Lung microvascular endothelial cell (primary cell): ENCODE results near the gene CDK5RAP1. TPM values are rescaled to one million over a fixed set of nuclear protein-coding genes. Genes with fewer than 3 reads are reported as not detected.

ENCODE experiments used
- DNase-seq, 2 donors: peaks; one replicate each; pipeline versions ENCODE4 v3.0.0 to v3.0.0-alpha.2; 2010; ENCODE audit warnings: low read depth in 2 of 2
- total RNA-seq: library from RNA; depleted of rRNA; stranded (reverse); fragments of >200 nt; gene quantifications from 2 replicates; pipeline ENCODE4 v1.2.1, GENCODE V29; 2014

Gene CDK5RAP1
- total RNA-seq, 1 donor from 2014 or later: 17.7 TPM

DNA sequence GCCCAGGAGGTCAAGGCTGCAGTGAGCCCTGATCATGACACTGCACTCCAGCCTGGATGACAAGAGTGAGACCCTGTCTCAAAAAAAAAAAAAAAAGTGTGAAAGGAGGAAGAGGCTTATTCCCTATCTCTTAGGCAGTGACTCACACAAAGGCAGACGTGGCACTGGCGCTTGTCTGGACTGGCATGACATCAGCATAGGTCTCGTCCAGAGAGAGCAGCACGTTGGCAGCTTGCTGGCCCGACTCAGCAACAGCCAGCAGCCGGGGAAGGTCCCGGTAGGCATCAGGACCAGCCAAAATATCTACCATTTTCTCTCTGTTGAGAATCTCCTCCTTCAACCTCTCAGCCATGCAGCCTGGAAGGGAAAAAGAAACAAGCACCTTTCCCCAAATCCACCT, 14.1 kb downstream of the CDK5RAP1 start:
- DNase-seq: peak; percentile 8 to 61

DNA sequence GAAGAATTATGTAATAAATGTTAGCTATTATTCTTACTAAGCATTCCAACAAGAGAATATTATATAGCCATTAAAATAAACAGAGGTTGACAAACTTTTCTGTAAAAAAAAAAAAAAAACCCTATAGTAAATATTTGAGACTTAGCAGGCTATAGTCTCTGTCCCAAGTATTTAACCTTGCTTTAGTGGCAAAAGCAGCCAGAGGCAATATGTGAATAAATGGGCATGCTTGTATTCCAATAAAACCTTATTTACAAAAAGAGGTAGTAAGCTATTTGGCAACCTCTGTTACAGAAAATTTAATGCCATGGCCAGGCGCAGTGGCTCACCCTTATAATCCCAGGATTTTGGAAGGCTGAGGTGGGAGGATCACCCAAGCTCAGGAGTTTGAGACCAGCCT, 14.6 kb downstream of the CDK5RAP1 start:
- no peak for DNase-seq

DNA sequence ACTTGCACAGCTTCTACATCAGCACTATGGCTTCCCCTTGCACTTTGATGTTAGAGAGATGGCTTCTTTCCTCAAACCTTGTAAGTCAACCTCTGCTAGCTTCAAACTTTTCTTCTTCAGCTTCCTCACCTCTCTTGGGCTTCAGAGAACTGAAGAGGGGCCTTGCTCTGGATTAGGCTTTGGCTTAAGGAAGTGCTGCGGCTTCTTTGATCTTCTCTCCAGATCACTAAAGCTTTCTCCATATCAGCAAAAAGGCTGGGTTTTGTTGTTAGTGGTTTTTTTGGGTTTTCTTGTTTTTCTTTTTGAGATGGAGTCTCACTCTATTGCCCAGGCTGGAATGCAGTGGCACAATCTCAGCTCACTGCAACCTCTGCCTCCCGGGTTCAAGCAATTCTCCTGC, 24.0 kb downstream of the CDK5RAP1 start:
- DNase-seq: no peak

DNA sequence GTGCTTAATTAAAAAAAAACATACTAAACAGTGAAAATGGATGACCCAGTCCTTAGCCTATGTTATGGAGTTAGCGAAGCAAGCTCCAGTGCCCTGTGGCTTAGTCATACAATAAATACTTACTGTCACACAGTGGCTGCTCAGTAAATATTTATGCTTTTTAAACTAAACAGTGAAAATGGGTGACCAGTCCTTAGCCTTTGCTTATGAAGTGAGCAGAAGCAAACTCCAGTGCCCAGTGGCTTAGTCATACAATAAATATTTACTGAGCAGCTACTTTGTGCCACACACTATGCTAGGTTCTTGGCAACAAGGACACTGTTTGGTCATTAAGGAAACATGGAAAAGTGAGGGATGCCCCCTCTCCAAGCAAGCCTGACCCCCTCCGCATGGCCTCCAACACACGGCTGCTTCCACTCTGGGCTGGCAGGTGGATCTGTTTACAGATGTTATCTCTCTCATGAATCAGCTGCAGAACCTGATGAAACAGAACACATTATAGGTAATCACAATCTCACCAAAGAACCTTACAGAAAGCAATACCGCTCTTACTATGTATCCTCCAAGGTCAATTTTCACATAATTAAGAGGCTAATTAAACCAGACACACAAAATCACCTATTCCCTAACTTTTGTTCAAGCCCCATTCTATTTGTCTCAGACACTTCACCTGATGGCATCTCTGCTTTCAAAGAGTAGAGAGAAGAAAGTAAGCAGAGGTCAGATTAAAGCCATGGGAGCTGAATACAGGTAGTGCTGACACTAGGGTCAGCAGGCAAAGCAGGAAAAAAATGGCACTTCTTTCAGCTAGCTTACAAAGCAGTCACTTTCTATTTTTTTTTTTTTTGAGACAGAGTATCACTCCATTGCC, 27.3 kb downstream of the CDK5RAP1 start:
- peak in 1 of 2 donors; percentile 20 for DNase-seq

DNA sequence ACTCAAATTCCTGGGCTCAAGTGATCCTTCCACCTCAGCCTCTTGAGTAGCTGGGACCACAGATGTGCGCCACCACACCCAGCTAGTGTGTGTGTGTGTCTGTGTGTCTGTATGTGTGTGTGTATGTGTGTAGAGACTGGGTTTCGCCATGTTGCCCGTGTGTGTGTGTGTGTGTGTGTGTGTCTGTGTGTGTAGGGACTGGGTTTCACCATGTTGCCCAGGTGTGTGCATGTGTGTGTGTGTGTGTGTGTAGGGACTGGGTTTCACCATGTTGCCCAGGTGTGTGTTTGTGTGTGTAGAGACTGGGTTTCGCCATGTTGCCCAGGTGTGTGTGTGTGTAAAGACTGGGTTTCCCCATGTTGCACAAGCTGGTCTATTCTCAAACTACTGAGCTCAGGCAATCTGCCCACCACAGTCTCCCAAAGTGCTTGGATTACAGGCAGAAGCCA, 28.3 kb downstream of the CDK5RAP1 start:
- DNase-seq: no peak

DNA sequence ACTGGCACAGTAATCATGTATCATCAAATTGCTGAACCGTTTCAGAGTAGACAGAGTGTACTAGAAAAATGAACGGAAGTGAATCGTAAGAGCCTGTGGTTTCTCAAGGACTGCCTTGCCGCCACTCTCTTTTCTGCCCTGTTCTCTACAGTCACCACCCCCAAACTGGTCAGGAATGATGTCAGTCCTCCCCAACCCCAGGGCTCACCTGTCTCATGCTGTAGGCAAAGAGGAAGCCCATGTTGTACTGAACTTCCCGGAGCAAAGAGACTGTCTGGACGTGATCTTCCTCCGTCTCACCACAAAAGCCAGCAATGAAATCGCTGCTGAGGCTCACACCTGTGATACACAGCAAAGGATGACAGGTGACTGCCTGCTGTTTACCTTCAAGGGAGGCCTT, 31.0 kb downstream of the CDK5RAP1 start:
- DNase-seq: no peak

DNA sequence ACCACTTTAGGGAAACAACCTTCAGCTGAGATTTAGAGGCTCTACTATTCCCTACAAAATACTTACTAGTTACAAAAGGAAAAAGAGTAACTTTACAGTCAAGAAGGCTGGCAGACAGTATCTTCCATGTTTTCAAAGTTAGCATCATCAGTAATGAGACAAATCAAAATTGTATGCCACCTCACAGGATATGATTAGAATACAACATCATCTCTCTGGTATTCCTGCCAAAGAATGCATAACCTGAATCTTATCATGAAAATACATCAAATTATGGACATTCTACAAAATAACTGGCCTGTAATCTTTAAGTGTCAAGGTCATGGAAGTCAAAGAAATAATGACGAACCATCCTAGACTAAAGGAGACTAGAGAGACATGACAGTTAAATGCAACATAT, 38.4 kb downstream of the CDK5RAP1 start:
- DNase-seq: peak in 1 of 2 donors; percentile 21

DNA sequence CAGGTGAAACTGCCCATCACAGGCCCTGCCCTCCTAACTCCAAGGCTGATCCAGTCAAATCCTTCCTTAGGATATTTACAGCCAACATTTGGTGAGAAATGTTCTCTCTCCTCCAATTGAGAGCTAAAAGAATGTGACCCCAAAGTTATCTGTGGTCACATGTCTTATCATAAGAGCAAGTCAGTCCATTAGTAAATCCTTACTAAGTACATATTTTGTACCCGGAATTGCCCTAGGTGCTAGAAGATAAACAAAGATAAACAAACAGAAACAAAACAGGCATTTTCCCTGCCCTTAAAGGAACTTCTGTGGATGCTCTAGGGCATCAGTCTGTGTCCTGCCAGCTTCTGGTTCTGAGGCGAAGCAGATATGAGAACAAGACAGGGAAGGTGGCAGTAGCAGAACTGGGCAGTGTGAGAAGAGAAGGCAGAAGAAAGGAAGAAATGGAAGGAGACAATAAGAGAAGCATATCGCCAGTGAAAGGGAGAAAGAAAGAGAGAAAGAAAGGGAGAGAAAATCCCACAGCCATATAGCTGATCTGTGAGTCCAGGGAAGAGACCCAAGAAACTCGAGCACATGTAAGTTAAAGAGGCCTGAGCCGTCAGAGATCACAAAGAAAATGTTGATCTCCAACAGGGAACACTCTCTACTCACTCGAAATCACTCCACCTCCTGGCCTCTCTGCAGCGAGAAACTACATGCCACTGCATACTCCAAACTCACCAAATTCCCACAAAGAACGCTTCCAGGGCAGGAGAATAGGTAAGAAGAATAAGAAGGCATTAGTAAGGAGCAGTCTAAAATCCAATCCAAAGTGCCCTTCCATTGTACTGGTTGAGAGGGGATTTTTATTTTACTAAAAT, 41.7 kb downstream of the CDK5RAP1 start:
- no peak for DNase-seq

DNA sequence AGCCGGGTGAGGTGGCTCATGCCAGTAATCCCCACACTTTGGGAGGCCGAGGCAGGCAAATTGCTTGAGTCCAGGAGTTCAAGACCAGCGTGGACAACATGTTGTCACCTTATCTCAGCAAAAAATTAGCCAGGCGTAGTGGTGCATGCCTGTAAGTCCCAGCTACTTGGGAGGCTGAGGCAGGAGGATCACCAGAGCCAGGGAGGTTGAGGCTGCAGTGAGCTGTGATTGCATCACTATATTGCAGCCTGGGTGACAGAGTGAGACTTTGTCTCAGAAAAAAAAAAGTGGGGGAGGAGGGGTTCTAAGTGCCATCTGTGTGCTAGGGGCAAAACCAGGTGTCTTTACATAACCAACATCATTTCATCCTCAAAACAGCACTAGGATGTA, 48.3 kb downstream of the CDK5RAP1 start:
- no peak for DNase-seq

DNA sequence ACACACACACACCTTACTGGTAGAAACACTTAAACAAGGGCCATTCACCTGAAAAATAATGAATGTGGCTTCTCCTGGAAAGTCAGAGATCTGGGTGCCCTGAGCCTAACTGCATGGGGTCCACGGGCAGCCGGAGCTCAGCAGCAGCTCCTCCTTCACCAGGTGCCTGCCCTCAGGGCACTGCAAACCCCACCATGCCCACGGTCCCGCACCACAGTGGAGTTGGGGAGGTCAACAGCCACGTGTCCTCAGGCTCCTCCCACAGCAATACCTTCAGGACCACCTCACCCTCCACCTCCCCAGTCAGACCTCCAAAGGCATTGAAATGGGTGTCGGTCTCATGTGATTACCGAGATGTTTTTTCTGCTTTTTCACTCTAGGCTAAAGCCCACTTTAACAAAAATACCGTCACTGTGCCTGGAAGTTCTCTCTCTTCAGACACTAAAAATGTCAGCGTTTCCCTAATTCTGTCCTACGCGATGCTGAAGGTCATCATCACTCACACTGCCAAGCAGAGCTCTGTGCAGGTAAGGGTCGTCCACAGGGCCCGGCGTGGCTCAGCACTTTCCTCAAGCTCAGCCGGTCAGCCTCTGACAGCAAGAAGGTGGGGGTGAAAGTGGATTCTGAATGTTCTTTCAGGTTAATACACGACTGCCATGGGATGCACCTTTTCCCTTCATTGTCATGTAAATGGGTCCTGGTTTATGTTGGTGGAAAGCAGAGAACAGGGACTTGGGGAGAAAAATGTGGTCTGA, 48.9 kb downstream of the CDK5RAP1 start:
- no peak for DNase-seq

DNA sequence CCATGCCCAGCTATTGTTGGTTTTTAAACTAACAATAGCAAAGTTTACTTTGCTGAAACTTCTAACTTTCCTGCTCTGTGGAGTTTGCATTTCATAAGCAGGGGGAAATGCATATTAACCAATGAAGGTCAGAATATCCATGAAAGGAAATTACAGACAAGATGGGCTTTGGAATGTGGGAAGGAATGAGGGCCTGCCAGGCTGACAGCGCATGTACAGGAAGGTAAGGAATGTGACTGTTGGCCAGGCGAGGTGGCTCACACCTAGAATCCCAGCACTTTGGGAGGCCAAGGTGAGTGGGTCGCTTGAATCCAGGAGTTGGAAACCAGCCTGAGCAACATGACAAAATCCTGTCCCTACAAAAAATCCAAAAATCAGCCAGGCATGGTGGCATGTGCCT, 49.6 kb downstream of the CDK5RAP1 start:
- DNase-seq: peak in 1 of 2 donors; percentile 49

DNA sequence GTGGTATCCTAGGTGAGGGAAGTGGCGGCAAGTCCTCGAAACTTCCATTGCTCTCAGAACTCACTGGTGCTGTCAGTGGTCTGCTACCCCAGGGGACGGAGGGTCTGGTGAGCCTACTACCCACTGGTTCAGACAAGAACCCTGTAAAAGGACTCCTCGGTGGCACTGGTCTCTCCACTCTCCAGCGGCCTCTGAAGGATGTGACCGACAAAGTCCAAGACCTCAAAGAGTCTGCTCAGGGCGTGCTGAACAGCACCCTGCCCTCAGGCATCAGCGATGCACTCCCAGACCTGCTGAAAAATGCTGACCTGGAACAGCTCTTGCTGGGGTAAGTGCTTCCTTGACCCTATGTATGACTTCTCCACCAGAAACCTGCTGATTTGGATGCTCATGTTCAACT, 51.8 kb downstream of the CDK5RAP1 start:
- DNase-seq: no peak

DNA sequence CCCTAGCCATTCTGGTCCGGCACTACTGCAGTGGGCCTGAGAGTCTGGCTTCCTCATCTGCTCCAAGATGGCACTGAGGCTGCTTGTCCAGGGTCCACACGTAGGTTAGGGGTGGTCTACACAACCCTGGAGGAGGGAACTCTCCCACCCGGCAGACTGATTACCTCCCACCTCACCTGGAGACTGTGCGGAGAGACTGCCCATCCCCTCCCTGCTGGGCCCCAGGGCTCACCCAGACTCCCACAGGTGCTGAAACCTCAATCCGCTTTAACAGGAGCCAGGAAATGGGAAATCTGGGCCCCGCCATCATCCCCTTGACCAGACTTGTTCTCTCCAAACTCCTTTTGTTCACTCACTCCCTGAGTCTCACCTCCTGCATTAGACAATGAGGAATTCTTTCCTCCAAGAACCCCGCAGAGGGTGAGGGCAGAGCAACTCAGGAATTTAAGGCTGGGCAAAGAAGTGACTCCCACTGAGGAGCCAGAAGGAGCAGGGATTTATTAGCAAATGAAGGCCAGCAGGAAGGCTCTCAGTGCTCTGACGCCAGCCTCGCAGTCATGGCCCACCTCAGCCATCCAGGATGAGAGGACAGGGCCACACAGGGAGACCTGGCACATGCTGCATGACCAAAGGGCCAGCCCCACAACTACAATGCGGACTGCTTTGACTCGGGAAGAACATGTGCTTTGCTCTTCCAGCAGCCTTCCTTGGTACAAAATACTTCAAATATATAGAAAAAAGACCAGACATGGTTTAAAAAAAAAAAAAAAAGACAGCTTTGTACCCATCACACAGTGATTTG, 53.0 kb downstream of the CDK5RAP1 start:
- no peak for DNase-seq

DNA sequence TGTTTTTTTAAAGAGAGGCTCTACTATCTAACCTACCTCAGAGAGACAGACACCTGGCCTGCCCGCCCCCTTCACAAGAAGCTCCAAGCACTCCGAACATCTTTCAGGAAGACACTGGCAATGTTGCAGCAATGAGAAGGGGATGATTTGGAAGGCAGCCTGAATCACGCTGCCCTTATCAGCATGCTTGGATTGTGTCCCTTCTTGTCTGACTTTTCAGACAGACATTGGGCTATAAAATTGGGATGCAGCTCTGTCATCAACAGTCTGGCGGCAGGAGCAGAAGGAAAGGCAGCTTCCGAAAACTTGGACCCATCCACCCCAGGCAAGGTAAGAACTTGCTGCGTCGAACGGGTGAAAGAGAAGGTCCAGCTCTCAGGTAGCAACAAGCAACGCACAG, 56.0 kb downstream of the CDK5RAP1 start:
- DNase-seq: no peak

DNA sequence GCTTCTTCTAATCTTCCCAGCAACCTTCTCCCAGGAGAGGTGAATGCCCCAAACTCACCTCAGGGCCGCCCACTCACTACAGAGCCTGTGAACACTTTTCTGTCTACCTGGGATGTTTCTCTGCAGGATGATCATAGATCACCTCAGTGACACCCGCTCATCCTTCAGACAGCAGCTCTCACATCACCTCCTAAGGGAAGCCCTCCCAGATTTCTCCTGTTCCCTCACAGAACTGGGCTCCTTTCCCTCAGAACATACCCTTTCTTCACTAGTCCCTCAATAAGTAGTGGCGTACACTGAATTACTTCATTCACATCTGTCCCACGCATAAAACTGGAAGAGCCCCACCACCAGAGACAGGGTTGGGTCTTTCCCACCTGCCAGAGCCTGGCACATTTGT, 57.8 kb downstream of the CDK5RAP1 start:
- no peak for DNase-seq

DNA sequence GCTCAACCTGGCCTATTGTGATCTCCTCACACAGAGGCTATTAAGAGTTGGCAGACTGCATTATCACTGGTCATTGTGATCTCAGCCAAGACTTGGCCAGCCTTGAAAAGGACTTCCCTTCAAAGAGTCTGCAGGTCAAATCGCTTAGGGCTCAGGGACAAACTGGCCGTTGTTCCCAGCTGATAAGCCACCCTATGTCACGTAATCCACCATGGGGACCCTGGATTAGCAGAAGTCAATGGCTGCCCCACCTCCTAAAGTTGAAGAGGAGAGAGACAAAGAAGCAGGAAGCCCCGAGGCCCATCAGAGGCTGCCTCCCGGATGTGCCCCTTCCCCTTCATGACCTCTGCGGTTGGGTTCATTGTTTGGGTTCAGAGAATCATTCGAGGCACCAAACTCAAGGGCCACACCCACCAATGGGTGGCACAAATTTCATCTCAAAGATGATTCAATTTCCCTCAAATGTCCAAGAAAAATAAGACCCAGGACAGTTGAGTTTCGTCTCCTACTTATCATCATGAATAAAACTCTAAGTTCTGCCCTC, 61.7 kb downstream of the CDK5RAP1 start:
- no peak for DNase-seq

DNA sequence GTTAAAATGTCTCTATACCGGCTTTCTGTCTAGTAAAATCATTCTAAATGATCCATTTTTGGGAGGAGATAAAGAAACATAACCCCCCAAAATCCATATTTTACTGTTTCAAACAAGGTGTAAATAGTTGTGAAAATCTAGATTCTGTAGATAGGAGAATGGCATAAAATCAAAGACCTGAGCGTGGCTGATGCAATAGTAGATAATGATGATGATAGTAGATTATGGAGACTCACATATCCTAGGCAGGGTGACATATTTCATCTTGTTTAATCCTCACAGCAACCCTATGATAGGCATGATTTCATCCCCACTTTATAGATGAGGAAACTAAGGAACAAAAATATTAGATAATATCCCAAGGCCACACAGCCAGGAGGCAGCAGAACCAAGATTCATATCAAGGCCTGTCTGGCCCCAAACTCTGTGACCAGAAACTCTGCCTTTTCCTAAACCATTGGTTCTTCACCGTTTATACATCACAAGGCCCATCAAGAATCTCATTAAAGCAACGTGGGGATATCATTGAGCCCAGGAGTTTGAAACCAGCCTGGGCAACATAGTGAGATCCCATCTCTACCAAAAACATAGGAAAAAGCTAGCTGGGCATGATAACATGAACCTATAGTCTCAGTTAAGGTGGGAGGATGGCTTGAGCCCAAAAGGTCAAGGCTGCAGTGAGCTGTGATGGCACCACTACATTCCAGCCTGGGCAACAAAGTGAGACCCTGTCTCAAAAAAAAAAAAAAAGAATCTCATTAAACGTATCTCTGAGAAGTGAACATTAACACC, 62.7 kb downstream of the CDK5RAP1 start:
- DNase-seq: no peak

DNA sequence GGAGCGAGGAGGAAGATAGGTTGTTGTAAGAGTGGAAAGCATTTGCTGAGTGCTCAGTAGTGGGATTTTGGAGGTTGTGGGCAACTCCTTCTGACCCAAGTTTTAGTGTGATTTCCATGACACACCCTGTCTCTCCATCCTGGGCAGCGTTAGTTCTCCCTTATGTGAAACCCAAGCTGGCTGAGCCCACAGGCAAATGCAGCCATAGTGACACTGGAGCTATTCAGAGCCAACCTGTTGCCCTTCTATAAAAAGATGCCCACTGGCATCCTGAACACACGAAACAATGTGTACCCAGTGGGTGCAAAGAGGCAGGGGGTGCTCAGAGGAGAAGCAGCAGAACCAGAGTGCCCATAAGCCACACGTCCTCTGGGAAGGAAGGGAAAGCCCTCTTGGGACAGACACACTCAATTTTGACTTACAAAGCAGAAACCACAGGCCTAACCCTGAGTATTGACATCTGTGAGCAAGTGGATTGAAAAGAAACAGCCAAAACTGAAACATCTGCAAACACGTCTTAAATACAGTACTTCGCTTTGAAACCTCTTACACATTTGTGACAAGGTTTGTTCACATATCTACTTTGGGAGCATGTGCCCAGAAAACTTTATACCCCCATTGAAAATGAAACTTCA, 63.7 kb downstream of the CDK5RAP1 start:
- no peak for DNase-seq

DNA sequence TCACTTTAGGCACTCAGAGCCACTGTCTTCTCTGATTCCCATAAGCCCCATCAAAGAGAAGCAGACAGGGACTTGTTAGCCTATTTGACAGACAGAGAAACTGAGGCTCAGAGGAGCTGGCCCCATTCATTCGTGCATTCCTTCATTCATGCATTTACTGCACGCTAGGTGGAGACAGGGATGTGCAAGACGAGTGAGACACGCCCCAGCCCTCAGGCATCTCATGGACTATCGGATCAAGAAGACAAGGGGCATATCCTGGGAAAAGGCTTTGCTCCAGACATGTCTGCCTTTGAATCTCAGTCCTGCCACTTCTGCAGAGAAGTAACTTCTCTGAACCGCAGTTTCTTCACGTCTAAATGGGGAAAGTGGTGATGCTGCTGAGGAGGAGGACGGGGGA, 64.2 kb downstream of the CDK5RAP1 start:
- DNase-seq: no peak
